K562 (cell line): Measurements from ENCODE around the gene NACC1. TPM values are rescaled to one million over a fixed set of nuclear protein-coding genes. Genes with fewer than 3 reads are reported as not detected.

Source experiments
- CBX5 ChIP-seq: IDR thresholded peaks from 2 replicates; pipeline ENCODE4 v1.6.1; 2014; ENCODE audit warnings: low read depth, borderline replicate concordance
- CEBPB ChIP-seq: fragments of 450-650 bp; IDR thresholded peaks from 2 replicates; pipeline ENCODE4 v1.6.1; 2016; ENCODE audit warnings: missing genetic modification characterization, missing compliant biosample characterization
- ELK1 ChIP-seq: sonication (generic); formaldehyde crosslinking; IDR thresholded peaks from 2 replicates; pipeline ENCODE4 v1.8.1; 2022; ENCODE audit warnings: missing genetic modification reagents
- GABPA ChIP-seq: fragments of 200-800 bp; sonication (Bioruptor generic); conservative IDR thresholded peaks from 2 replicates; pipeline ENCODE4 v1.6.1; 2016; ENCODE audit warnings: low read depth, missing genetic modification characterization, missing compliant biosample characterization
- GTF3C2 ChIP-seq: IDR thresholded peaks from 3 replicates; pipeline ENCODE4 v1.6.1; 2011; ENCODE audit warnings: borderline replicate concordance, mild to moderate bottlenecking, moderate library complexity; ENCODE audit not compliant: insufficient read length; ENCODE audit errors: extremely low read depth
- HOMEZ ChIP-seq: fragments of 250-450 bp; sonication (Bioruptor Pico); IDR thresholded peaks from 2 replicates; pipeline ENCODE4 v1.4.0; 2020; ENCODE audit warnings: mild to moderate bottlenecking, moderate library complexity
- KLF1 ChIP-seq: fragments of 450-650 bp; IDR thresholded peaks from 2 replicates; pipeline ENCODE4 v1.6.1; 2016; ENCODE audit warnings: missing genetic modification characterization, missing compliant biosample characterization
- KLF13 ChIP-seq: fragments of 450-650 bp; IDR thresholded peaks from 2 replicates; pipeline ENCODE4 v1.6.1; 2016; ENCODE audit warnings: missing genetic modification characterization, low read depth, mild to moderate bottlenecking, missing compliant biosample characterization, moderate library complexity, borderline replicate concordance
- PHB2 ChIP-seq: fragments of 450-650 bp; IDR thresholded peaks from 2 replicates; pipeline ENCODE4 v1.6.1; 2017; ENCODE audit warnings: low read depth
- SIN3A ChIP-seq, 2 experiments: fragments of 150-350 bp in 1 of 2; IDR thresholded peaks; 2 replicates each; pipeline ENCODE4 v1.6.1; 2011 to 2016; ENCODE audit warnings: borderline replicate concordance in 2 of 2, low read depth in 2 of 2, low read length in 2 of 2, mild to moderate bottlenecking in 2 of 2, moderate library complexity in 2 of 2; ENCODE audit not compliant: control insufficient read depth in 1 of 2
- YY1 ChIP-seq, 3 experiments: IDR thresholded peaks; 2 replicates each; pipeline ENCODE4 v1.6.1; 2011; ENCODE audit warnings: low read length in 2 of 3, mild to moderate bottlenecking in 2 of 3, moderate library complexity in 2 of 3, borderline replicate concordance in 1 of 3, control low read depth in 1 of 3, low read depth in 1 of 3; ENCODE audit not compliant: insufficient read depth in 3 of 3, insufficient replicate concordance in 2 of 3, control insufficient read depth in 1 of 3, insufficient read length in 1 of 3; ENCODE audit errors: extremely low read depth in 1 of 3
- ZHX1 ChIP-seq: fragments of 150-350 bp; conservative IDR thresholded peaks from 2 replicates; pipeline ENCODE4 v1.6.1; 2014; ENCODE audit warnings: low read length
- ZNF384 ChIP-seq: IDR thresholded peaks from 2 replicates; pipeline ENCODE4 v1.6.1; 2012; ENCODE audit warnings: low read depth, low read length, improper control_type of control experiment
- ZNF449 ChIP-seq: fragments of 250-450 bp; sonication (Bioruptor Pico); IDR thresholded peaks from 2 replicates; pipeline ENCODE4 v1.8.0; 2022; ENCODE audit warnings: moderate library complexity, mild to moderate bottlenecking, inconsistent platforms
- polyA plus RNA-seq, 8 experiments: library from polyadenylated mRNA; depleted of rRNA in 4 of 8; stranded (reverse) in 5 of 8; unstranded in 3 of 8; fragments of >200 nt; fragmentation: Nextera tagmentation in 2 of 8; fragmentation: Illumina TruSeq in 1 of 8; extraction: Ambion mirVana in 2 of 8; extraction: Trizol in 1 of 8; gene quantifications; 2 replicates each; pipeline versions ENCODE4 v1.2.1 to v1.2.3, GENCODE V29; 2011 to 2014; ENCODE audit warnings: inconsistent platforms in 1 of 8, missing spikeins in 1 of 8
- total RNA-seq, 7 experiments: library from RNA; depleted of rRNA in 6 of 7; stranded (reverse); fragments of >200 nt in 6 of 7; fragmentation: Illumina TruSeq in 2 of 7; extraction: Trizol in 2 of 7; gene quantifications; 2 replicates each; pipeline versions ENCODE4 v1.2.1 to v1.2.3, GENCODE V29; 2011 to 2021; ENCODE audit warnings: low replicate concordance in 1 of 7

NACC1 gene
- total and polyA plus RNA-seq, 9 of the 15 experiments (the other 6 are each of a cell fraction or from before 2014, with no cell fraction given): 0.04 to 96.6 (median 25.8) TPM

GRCh38 chr19:13103581-13104359 is 14.3 kb upstream of the NACC1 start (continued):
- TF ChIP-seq HOMEZ: no peak
- no peak for TF ChIP-seq ELK1 (CRISPR knock-in tag)
- no peak for TF ChIP-seq CBX5
- no peak for TF ChIP-seq ZNF449
- TF ChIP-seq YY1 (IDR thresholded peaks at IDR 0.05; ENCODE audit: borderline replicate concordance in 1 of 3, control insufficient read depth in 1 of 3, extremely low read depth in 1 of 3, insufficient read depth in 3 of 3, insufficient read length in 1 of 3, insufficient replicate concordance in 2 of 3, low read depth in 1 of 3, low read length in 2 of 3): no peak
- no peak for TF ChIP-seq ZHX1
- no peak for TF ChIP-seq GABPA (tag)
- no peak for TF ChIP-seq KLF1 (tag)
- TF ChIP-seq CEBPB: peak; percentile 82
- no peak for TF ChIP-seq PHB2
- TF ChIP-seq KLF13 (tag): no peak
- TF ChIP-seq SIN3A (IDR thresholded peaks at IDR 0.05; ENCODE audit: borderline replicate concordance in 2 of 2, control insufficient read depth in 1 of 2, low read depth in 2 of 2, low read length in 2 of 2): no peak
- TF ChIP-seq GTF3C2: no peak
- peak; percentile 50 for TF ChIP-seq ZNF384
